Upper lobe of left lung (tissue), 4 donors: ENCODE results near the gene TFG.

ENCODE experiments used
- CTCF ChIP-seq, 6 experiments: fragments of 450-650 bp in 4 of 6; fragments of 200-600 bp in 2 of 6; sonication (generic) in 2 of 6; IDR thresholded peaks; one replicate each; pipeline ENCODE4 v1.5.1; 2016 to 2019; ENCODE audit warnings: antibody characterized with exemption in 6 of 6
- EP300 ChIP-seq, 4 donors: sonication (generic); formaldehyde crosslinking; IDR thresholded peaks; one replicate each; pipeline ENCODE4 v1.5.1; 2017; ENCODE audit warnings: antibody characterized with exemption in 4 of 4, control low read depth in 2 of 4
- POLR2A ChIP-seq, 4 donors: fragments of 450-650 bp; IDR thresholded peaks; one replicate each; pipeline ENCODE4 v1.5.1; 2016 to 2017; ENCODE audit warnings: antibody characterized with exemption in 4 of 4, mild to moderate bottlenecking in 2 of 4

- TF ChIP-seq CTCF (IDR thresholded peaks at IDR 0.05) (no peak), POLR2A (IDR thresholded peaks at IDR 0.05) (no peak), EP300 (IDR thresholded peaks at IDR 0.05) (no peak)
Observed at GRCh38 chr3:100765437-100765975, 56.2 kb downstream of the TFG start.
